Urinary bladder (tissue), 4 donors: ENCODE results near the gene HECTD4. TPM values are rescaled to one million over a fixed set of nuclear protein-coding genes. Genes with fewer than 3 reads are reported as not detected.

Source experiments
- DNase-seq: peaks from one replicate; pipeline ENCODE4 v3.0.0-alpha.2; 2015; ENCODE audit errors: extremely low spot score
- H3K27ac ChIP-seq: one replicate; pipeline ENCODE4 v1.5.1; 2013; ENCODE audit warnings: low read depth, mild to moderate bottlenecking, moderate library complexity
- H3K36me3 ChIP-seq: one replicate; pipeline ENCODE4 v1.6.1; 2013; ENCODE audit warnings: mild to moderate bottlenecking, moderate library complexity; ENCODE audit not compliant: insufficient read depth
- H3K4me1 ChIP-seq: one replicate; pipeline ENCODE4 v1.6.1; 2013; ENCODE audit warnings: mild to moderate bottlenecking, moderate library complexity; ENCODE audit not compliant: insufficient read depth
- H3K4me3 ChIP-seq: one replicate; pipeline ENCODE4 v1.5.1; 2013; ENCODE audit warnings: low read depth, low read length
- WGBS: extraction: QIAGEN DNeasy Blood & Tissue Kit; methylation state at CpG from one replicate; pipeline ENCODE4 v1.1.7; 2013; 5-methylcytosine and 5-hydroxymethylcytosine counted together
- polyA plus RNA-seq: library from polyadenylated mRNA; stranded (reverse); fragments of 200-250 nt; gene quantifications from one replicate; pipeline ENCODE4 v1.2.3, GENCODE V29; 2013
- total RNA-seq: library from RNA; depleted of rRNA; stranded (reverse); fragments of >200 nt; gene quantifications from one replicate; pipeline ENCODE4 v1.2.3, GENCODE V29; 2014
- donor health status: healthy with polysubstance abuse.
- donor health status: healthy.

The HECTD4 gene
- total and polyA plus RNA-seq, 2 donors = 8.6 to 87.2 TPM

GRCh38 chr12:112126911-112127310, 255.3 kb downstream of the HECTD4 start:
- Histone ChIP-seq H3K36me3 (no peaks in the 10 kb centered on the region), H3K27ac (no peak overlapping the region), H3K4me3 (no peak overlapping the region), H3K4me1 (peaks cover 1% of the 10 kb centered on the region)
- 81% methylated on average over 7 of the region's 7 CpGs for WGBS
- DNase-seq = no peak

- Histone ChIP-seq H3K27ac (peak overlapping the region; percentile 87), H3K4me3 (peak overlapping the region; percentile 65), H3K36me3 (no peaks in the 10 kb centered on the region), H3K4me1 (peaks cover 1% of the 10 kb centered on the region)
- no peak for DNase-seq
- WGBS = 2% methylated on average over 25 of the region's 25 CpGs
These were observed 256.2 kb downstream of the HECTD4 start for GRCh38 chr12:112126000-112126438.

- Histone ChIP-seq H3K4me3 (peak within 1 kb of the TSS; percentile 65), H3K36me3 (no peaks in the 10 kb centered on the region)
- WGBS = under 1% methylated on average over 63 of the region's 63 CpGs
These were observed 256.8 kb downstream of the HECTD4 start, which contains the start of gene TRAFD1 for GRCh38 chr12:112125250-112125999. Gene TRAFD1 (plus strand): TSS chr12:112125560. CDS start chr12:112130523, 4,963 bp downstream.

GRCh38 chr12:112124918-112125249, 257.3 kb downstream of the HECTD4 start:
- Histone ChIP-seq H3K4me1 (peaks cover 1% of the 10 kb centered on the region), H3K27ac (no peak overlapping the region), H3K4me3 (no peak overlapping the region), H3K36me3 (no peaks in the 10 kb centered on the region)
- no peak for DNase-seq
- 3% methylated on average over 1 of the region's 1 CpG for WGBS

More at GRCh38 chr12:112125250-112125999, 256.8 kb downstream of the HECTD4 start, which contains the start of gene TRAFD1:
- Histone ChIP-seq H3K27ac (peak within 1 kb of the TSS; percentile 87), H3K4me1 (peaks cover 1% of the 10 kb centered on the region)
- peak; percentile 92 for DNase-seq

GRCh38 chr12:112122823-112123690, 259.2 kb downstream of the HECTD4 start:
- Histone ChIP-seq H3K4me3 (no peak overlapping the region), H3K27ac (peak overlapping the region; percentile 41), H3K4me1 (peaks cover 1% of the 10 kb centered on the region), H3K36me3 (no peaks in the 10 kb centered on the region)
- DNase-seq = no peak
- WGBS = 59% methylated on average over 12 of the region's 12 CpGs

GRCh38 chr12:112121780-112122565, 260.3 kb downstream of the HECTD4 start:
- Histone ChIP-seq H3K27ac (no peak overlapping the region), H3K36me3 (no peaks in the 10 kb centered on the region), H3K4me3 (no peak overlapping the region), H3K4me1 (peaks cover under 1% of the 10 kb centered on the region)
- WGBS = 51% methylated on average over 11 of the region's 11 CpGs
- peak; percentile 58 for DNase-seq

- Histone ChIP-seq H3K4me1 (no peaks in the 10 kb centered on the region), H3K36me3 (no peaks in the 10 kb centered on the region), H3K4me3 (no peak overlapping the region), H3K27ac (no peak overlapping the region)
- WGBS = 73% methylated on average over 8 of the region's 8 CpGs
- DNase-seq = no peak
These were observed 264.5 kb downstream of the HECTD4 start for GRCh38 chr12:112117685-112118084.

GRCh38 chr12:112116232-112117060, 265.8 kb downstream of the HECTD4 start:
- H3K4me1 ChIP-seq = no peaks in the 10 kb centered on the region
- 47% methylated on average over 7 of the region's 7 CpGs for WGBS
- no peaks in the 10 kb centered on the region for H3K36me3 ChIP-seq
- no peak for DNase-seq
- no peak overlapping the region for H3K27ac ChIP-seq
- no peak overlapping the region for H3K4me3 ChIP-seq

GRCh38 chr12:112115259-112116045, 266.8 kb downstream of the HECTD4 start:
- H3K4me3 ChIP-seq = no peak overlapping the region
- no peaks in the 10 kb centered on the region for H3K4me1 ChIP-seq
- no peaks in the 10 kb centered on the region for H3K36me3 ChIP-seq
- no peak overlapping the region for H3K27ac ChIP-seq
- DNase-seq = no peak
- 89% methylated on average over 6 of the region's 6 CpGs for WGBS

GRCh38 chr12:112112409-112113133, 269.7 kb downstream of the HECTD4 start:
- no peaks in the 10 kb centered on the region for H3K36me3 ChIP-seq
- no peak overlapping the region for H3K27ac ChIP-seq
- no peak for DNase-seq
- no peaks in the 10 kb centered on the region for H3K4me1 ChIP-seq
- 91% methylated on average over 6 of the region's 6 CpGs for WGBS
- no peak overlapping the region for H3K4me3 ChIP-seq

- no peak for DNase-seq
- Histone ChIP-seq H3K27ac (no peak overlapping the region), H3K4me3 (no peak overlapping the region), H3K4me1 (no peaks in the 10 kb centered on the region), H3K36me3 (no peaks in the 10 kb centered on the region)
- 65% methylated on average over 5 of the region's 5 CpGs for WGBS
These were observed 270.3 kb downstream of the HECTD4 start for GRCh38 chr12:112111931-112112330.
